ENCODE measurements around the gene FLNB.

FLNB gene

DNA sequence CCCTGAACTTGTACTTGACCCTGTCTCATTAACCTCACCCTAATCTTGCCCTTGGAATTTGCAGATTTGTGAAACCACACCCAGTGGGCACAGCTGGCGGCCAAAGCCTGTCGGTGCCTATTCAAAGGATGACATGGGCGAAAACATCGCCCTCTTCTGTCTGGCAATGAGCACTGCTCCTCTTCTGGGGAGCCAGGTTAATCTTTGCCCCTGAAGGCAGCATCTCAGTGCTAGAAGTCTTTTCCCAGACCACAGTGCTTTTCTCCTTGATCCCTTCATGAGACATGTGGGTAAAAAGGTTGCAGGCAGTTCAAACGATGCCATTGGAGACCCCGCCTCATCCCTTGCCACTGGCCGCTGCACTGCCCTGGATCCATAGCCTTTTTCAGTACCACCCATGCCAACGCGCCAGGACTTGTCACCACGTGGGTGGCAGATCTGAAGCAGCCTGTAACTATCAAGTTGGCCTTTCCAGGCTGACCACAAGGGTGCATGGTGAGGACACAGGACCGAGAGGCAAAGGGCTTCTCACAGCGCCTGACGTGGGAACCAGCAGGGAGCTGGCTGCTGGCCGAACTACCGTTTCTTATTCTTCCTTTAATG is 209.1 kb downstream of the FLNB start:
- no peak for DNase-seq

DNA sequence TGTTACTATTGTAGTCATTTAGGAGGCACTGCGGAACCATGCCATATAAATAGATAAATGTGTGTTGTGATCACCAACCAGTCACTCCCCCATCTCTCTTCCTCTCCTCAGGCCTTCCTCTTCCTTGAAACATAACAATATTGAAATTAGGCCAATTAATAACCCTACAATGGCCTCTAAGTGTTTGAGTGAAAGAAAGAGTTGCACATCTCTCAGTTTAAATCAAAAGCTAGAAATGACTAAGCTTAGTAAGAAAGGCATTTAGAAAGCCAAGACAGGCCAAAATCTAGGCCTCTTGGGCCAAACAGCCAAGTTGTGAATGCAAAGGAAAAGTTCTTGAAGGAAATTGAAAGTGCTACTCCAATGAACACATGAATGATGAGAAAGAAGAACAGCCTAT is 210.7 kb downstream of the FLNB start:
- no peak for DNase-seq
